DOHH2 (cell line): ENCODE data around the gene KPNB1.

ENCODE experiments used
- EZH2phosphoT487 ChIP-seq: fragments of 200-600 bp; sonication (generic); IDR thresholded peaks from 2 replicates; pipeline ENCODE4 v1.6.1; 2017; ENCODE audit warnings: borderline replicate concordance, mild to moderate bottlenecking, antibody characterized with exemption, low read length, moderate library complexity, mixed read lengths
- TF ChIP-seq, protein P1 (sequence below): fragments of 200-600 bp; sonication (generic); IDR thresholded peaks from one replicate; pipeline ENCODE4 v1.5.1; 2014; ENCODE audit warnings: antibody characterized with exemption, mild to moderate bottlenecking, low read depth, low read length; ENCODE audit not compliant: poor library complexity, severe bottlenecking

DNA sequence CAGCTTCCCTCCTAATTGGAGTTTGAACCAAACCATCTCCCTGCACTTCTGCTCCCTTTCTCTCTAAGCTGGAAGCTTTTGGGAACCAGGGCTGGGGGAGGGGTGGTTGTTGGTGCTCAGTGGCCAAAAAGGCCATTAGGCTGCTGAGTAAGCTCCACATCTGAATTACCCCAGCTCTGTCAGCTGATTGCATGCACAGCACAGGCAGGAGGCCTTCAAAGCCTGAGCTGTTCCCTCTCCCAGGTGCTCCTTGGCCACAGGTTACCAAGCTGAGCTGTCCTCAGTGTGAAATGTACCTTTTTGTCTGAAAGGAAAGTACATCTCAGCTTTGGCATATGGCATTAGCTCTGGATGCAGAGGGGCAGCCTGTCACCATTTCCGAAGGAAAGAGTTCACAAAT lies 38.0 kb downstream of the KPNB1 start:
- TF ChIP-seq, protein P1, sequence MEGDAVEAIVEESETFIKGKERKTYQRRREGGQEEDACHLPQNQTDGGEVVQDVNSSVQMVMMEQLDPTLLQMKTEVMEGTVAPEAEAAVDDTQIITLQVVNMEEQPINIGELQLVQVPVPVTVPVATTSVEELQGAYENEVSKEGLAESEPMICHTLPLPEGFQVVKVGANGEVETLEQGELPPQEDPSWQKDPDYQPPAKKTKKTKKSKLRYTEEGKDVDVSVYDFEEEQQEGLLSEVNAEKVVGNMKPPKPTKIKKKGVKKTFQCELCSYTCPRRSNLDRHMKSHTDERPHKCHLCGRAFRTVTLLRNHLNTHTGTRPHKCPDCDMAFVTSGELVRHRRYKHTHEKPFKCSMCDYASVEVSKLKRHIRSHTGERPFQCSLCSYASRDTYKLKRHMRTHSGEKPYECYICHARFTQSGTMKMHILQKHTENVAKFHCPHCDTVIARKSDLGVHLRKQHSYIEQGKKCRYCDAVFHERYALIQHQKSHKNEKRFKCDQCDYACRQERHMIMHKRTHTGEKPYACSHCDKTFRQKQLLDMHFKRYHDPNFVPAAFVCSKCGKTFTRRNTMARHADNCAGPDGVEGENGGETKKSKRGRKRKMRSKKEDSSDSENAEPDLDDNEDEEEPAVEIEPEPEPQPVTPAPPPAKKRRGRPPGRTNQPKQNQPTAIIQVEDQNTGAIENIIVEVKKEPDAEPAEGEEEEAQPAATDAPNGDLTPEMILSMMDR, result no peak
- TF ChIP-seq EZH2phosphoT487, result no peak
